ENCODE results near the gene POU3F4. TPM values are rescaled to one million over a fixed set of nuclear protein-coding genes. Genes with fewer than 3 reads are reported as not detected.

POU3F4 gene
- total RNA-seq, 4 donors from 2014 or later: not detected

GRCh38 chrX:83504721-83505479 lies 3.2 kb upstream of the POU3F4 start:
- no peak for DNase-seq (ENCODE audit: low spot score in 2 of 2)
- Histone ChIP-seq H3K4me1 (peaks cover 0 to 16% (median 0%) of the 10 kb centered on the region in 4 donors), H3K27me3 (peaks cover 0 to 99% of the 10 kb centered on the region in 2 donors), H3K9me3 (no peaks in the 10 kb centered on the region), H3K4me3 (no peak overlapping the region), H3K27ac (no peak overlapping the region), H3K36me3 (no peaks in the 10 kb centered on the region)
- 3 to 19% methylated on average over 9 to 11 of the region's 11 CpGs for WGBS, 2 donors
- TF ChIP-seq CTCF (IDR thresholded peaks at IDR 0.05) (no peak), EP300 (IDR thresholded peaks at IDR 0.05) (no peak), POLR2A (IDR thresholded peaks at IDR 0.05) (no peak)

GRCh38 chrX:83508526-83509253 lies 600 bp downstream of the POU3F4 start:
- TF ChIP-seq CTCF (IDR thresholded peaks at IDR 0.05): no peak
- TF ChIP-seq POLR2A (IDR thresholded peaks at IDR 0.05): no peak
- no peak for TF ChIP-seq EP300 (IDR thresholded peaks at IDR 0.05)
- WGBS, 2 donors: 43% methylated on average over 29 of the region's 50 CpGs; no CpG with 5 or more reads in 1 of the 2 donors
- H3K4me1 ChIP-seq: peaks cover 0 to 27% (median 0%) of the 10 kb centered on the region in 4 donors
- no peaks in the 10 kb centered on the region for H3K9me3 ChIP-seq
- no peaks in the 10 kb centered on the region for H3K36me3 ChIP-seq
- H3K27ac ChIP-seq: no peak overlapping the region
- peak overlapping the region in 1 of 4 donors; percentile 25 for H3K4me3 ChIP-seq
- peaks cover 0 to 99% of the 10 kb centered on the region in 2 donors for H3K27me3 ChIP-seq
- no peak for DNase-seq (ENCODE audit: low spot score in 2 of 2)

- no peaks in the 10 kb centered on the region for H3K36me3 ChIP-seq
- peak overlapping the region in 1 of 4 donors; percentile 25 for H3K4me3 ChIP-seq
- WGBS, 2 donors: 3 to 53% methylated on average over 16 of the region's 16 CpGs
- H3K4me1 ChIP-seq: peaks cover 0 to 27% (median 0%) of the 10 kb centered on the region in 4 donors
- no peaks in the 10 kb centered on the region for H3K9me3 ChIP-seq
- H3K27me3 ChIP-seq: peaks cover 0 to 99% of the 10 kb centered on the region in 2 donors
- TF ChIP-seq POLR2A (IDR thresholded peaks at IDR 0.05) (no peak), CTCF (IDR thresholded peaks at IDR 0.05) (no peak), EP300 (IDR thresholded peaks at IDR 0.05) (no peak)
- H3K27ac ChIP-seq: no peak overlapping the region
- DNase-seq (ENCODE audit: low spot score in 2 of 2): no peak
These were observed 1.2 kb downstream of the POU3F4 start for GRCh38 chrX:83509254-83509801.

- Histone ChIP-seq H3K9me3 (no peaks in the 10 kb centered on the region), H3K36me3 (no peaks in the 10 kb centered on the region), H3K4me3 (peak overlapping the region in 1 of 4 donors; percentile 33), H3K27me3 (peaks cover 0 to 99% of the 10 kb centered on the region in 2 donors), H3K4me1 (peaks cover 0 to 27% (median 0%) of the 10 kb centered on the region in 4 donors), H3K27ac (no peak overlapping the region)
- WGBS, 2 donors: 4 to 31% methylated on average over 31 to 36 of the region's 36 CpGs
- DNase-seq (ENCODE audit: low spot score in 2 of 2): no peak
- TF ChIP-seq POLR2A (IDR thresholded peaks at IDR 0.05) (no peak), CTCF (IDR thresholded peaks at IDR 0.05) (no peak), EP300 (IDR thresholded peaks at IDR 0.05) (no peak)
These were observed 2.5 kb downstream of the POU3F4 start for GRCh38 chrX:83510510-83511062.
